Right cardiac atrium (tissue), 5 donors: Measurements from ENCODE around the gene ZNF311. TPM values are rescaled to one million over a fixed set of nuclear protein-coding genes. Genes with fewer than 3 reads are reported as not detected.
"Not testable (repeated sequence)": the region's sequence is repeated elsewhere in the genome, so short reads cannot be mapped to it uniquely, and the experiment has no call there.

ENCODE experiments used
- ATAC-seq, 2 donors: fragments of 200-7000 bp; cut with Tn5 transposase; one replicate each; pipeline versions ENCODE4 v1.8.0 to v1.9.1; 2020; ENCODE audit warnings: moderate library complexity in 2 of 2, mild to moderate bottlenecking in 1 of 2
- DNase-seq, 3 donors: peaks; one replicate each; pipeline ENCODE4 v3.0.0-alpha.2; 2020
- H3K27ac ChIP-seq: one replicate; pipeline ENCODE4 v1.5.1; 2013; ENCODE audit warnings: mild to moderate bottlenecking, low read length, control low read depth, moderate library complexity
- H3K27me3 ChIP-seq: one replicate; pipeline ENCODE4 v1.6.1; 2013; ENCODE audit not compliant: control insufficient read depth, insufficient read depth
- H3K4me1 ChIP-seq: one replicate; pipeline ENCODE4 v1.6.1; 2013; ENCODE audit warnings: low read length; ENCODE audit not compliant: control insufficient read depth, insufficient read depth
- H3K4me3 ChIP-seq: one replicate; pipeline ENCODE4 v1.5.1; 2013; ENCODE audit warnings: low read length, control low read depth
- H3K9me3 ChIP-seq: one replicate; pipeline ENCODE4 v1.6.1; 2013; ENCODE audit warnings: low read length; ENCODE audit not compliant: control insufficient read depth
- WGBS: extraction: QIAGEN DNeasy Blood & Tissue Kit; methylation state at CpG from one replicate; pipeline ENCODE4 v1.1.7; 2013; 5-methylcytosine and 5-hydroxymethylcytosine counted together
- intact Hi-C, 4 donors: fragments of 100-400 bp; cut with DNase I; formaldehyde crosslinking; loops; one replicate each; pipeline versions ENCODE4 v1.11.0 to v1.14.0; 2022 to 2023
- polyA plus RNA-seq: library from polyadenylated mRNA; stranded (reverse); fragments of 200-250 nt; gene quantifications from one replicate; pipeline ENCODE4 v1.2.3, GENCODE V29; 2013
- total RNA-seq, 4 donors: library from RNA; stranded (reverse); fragmentation: NEBNext Ultra II Directional; extraction: Animal tissue kit (Norgen Biotek cat#: 25700); gene quantifications; one replicate each; pipeline ENCODE4 v1.2.1, GENCODE V29; 2021
- donor health status: healthy with polysubstance abuse.
- donor health status: DM: no; HTN: yes; CAD: no.
- donor health status: DM: no; HTN: no; CAD: no.
- donor health status: DM: no; HTN: yes; CAD: no; lungs with severe emphysema.
- donor health status: DM: yes; HTN: yes; CAD: no.

ZNF311 gene
- total and polyA plus RNA-seq, 5 donors: 0.36 to 0.63 (median 0.56) TPM

- intact Hi-C loops: no loop called here
- Histone ChIP-seq H3K27me3 (no peaks in the 10 kb centered on the region), H3K27ac (no peak overlapping the region), H3K4me3 (no peak overlapping the region), H3K9me3 (no peaks in the 10 kb centered on the region), H3K4me1 (peaks cover 2% of the 10 kb centered on the region)
- no peak for DNase-seq
- 86% methylated on average over 3 of the region's 3 CpGs for WGBS
- ATAC-seq: no peak
These were observed 28.4 kb downstream of the ZNF311 start for GRCh38 chr6:28976677-28977076.

- intact Hi-C loops: no loop called here
- WGBS: 79% methylated on average over 1 of the region's 1 CpG
- no peaks in the 10 kb centered on the region for H3K4me1 ChIP-seq
- no peaks in the 10 kb centered on the region for H3K27me3 ChIP-seq
- H3K4me3 ChIP-seq: no peak overlapping the region
- H3K9me3 ChIP-seq: no peaks in the 10 kb centered on the region
- ATAC-seq (no peak), DNase-seq (no peak)
- H3K27ac ChIP-seq: no peak overlapping the region
These were observed 30.6 kb downstream of the ZNF311 start for GRCh38 chr6:28974505-28974904.

GRCh38 chr6:28970056-28970455, 35.1 kb downstream of the ZNF311 start:
- H3K27me3 ChIP-seq, H3K27ac ChIP-seq, H3K9me3 ChIP-seq, intact Hi-C loops, ATAC-seq, H3K4me3 ChIP-seq, H3K4me1 ChIP-seq: not testable (repeated sequence)
- DNase-seq: peak in 1 of 3 donors; percentile 54
- WGBS: 90% methylated on average over 21 of the region's 21 CpGs

- Histone ChIP-seq H3K27ac (no peak overlapping the region), H3K9me3 (no peaks in the 10 kb centered on the region), H3K4me3 (no peak overlapping the region), H3K27me3 (no peaks in the 10 kb centered on the region), H3K4me1 (no peaks in the 10 kb centered on the region)
- 73% methylated on average over 15 of the region's 15 CpGs for WGBS
- DNase-seq (no peak), ATAC-seq (no peak)
- intact Hi-C loops: no loop called here
These were observed 36.0 kb downstream of the ZNF311 start for GRCh38 chr6:28969129-28969528.

- intact Hi-C loops: no loop called here
- H3K27me3 ChIP-seq: no peaks in the 10 kb centered on the region
- no peak for DNase-seq
- whole genome bisulfite sequencing: 82% methylated on average over 4 of the region's 4 CpGs
- H3K4me3 ChIP-seq: no peak overlapping the region
- no peaks in the 10 kb centered on the region for H3K4me1 ChIP-seq
- no peak for ATAC-seq
- H3K9me3 ChIP-seq: no peaks in the 10 kb centered on the region
- H3K27ac ChIP-seq: no peak overlapping the region
These were observed 36.6 kb downstream of the ZNF311 start for GRCh38 chr6:28968476-28968875.

GRCh38 chr6:28965706-28966105, 39.4 kb downstream of the ZNF311 start:
- no peaks in the 10 kb centered on the region for H3K9me3 ChIP-seq

GRCh38 chr6:28960846-28961500, 44.1 kb downstream of the ZNF311 start:
- WGBS: 89% methylated on average over 4 of the region's 4 CpGs
- H3K27ac ChIP-seq: no peak overlapping the region
- H3K4me1 ChIP-seq: no peaks in the 10 kb centered on the region
- H3K4me3 ChIP-seq: no peak overlapping the region
- intact Hi-C loops: no loop called here
- no peaks in the 10 kb centered on the region for H3K9me3 ChIP-seq
- no peaks in the 10 kb centered on the region for H3K27me3 ChIP-seq
- ATAC-seq (no peak), DNase-seq (no peak)

More at GRCh38 chr6:28965706-28966105, 39.4 kb downstream of the ZNF311 start:
- Histone ChIP-seq H3K27ac (no peak overlapping the region), H3K27me3 (no peaks in the 10 kb centered on the region), H3K4me3 (no peak overlapping the region), H3K4me1 (no peaks in the 10 kb centered on the region)
- ATAC-seq (no peak), DNase-seq (no peak)
- intact Hi-C loops: no loop called here
- WGBS: 88% methylated on average over 2 of the region's 2 CpGs

- WGBS: 87% methylated on average over 13 of the region's 13 CpGs
- H3K9me3 ChIP-seq, H3K27ac ChIP-seq, H3K4me1 ChIP-seq, DNase-seq, H3K4me3 ChIP-seq, H3K27me3 ChIP-seq, intact Hi-C loops, ATAC-seq: not testable (repeated sequence)
These were observed 46.4 kb downstream of the ZNF311 start for GRCh38 chr6:28958561-28959243.

- H3K9me3 ChIP-seq, DNase-seq, H3K4me3 ChIP-seq, ATAC-seq, intact Hi-C loops, H3K27ac ChIP-seq, H3K4me1 ChIP-seq, H3K27me3 ChIP-seq: not testable (repeated sequence)
- WGBS: 95% methylated on average over 24 of the region's 24 CpGs
These were observed 47.3 kb downstream of the ZNF311 start for GRCh38 chr6:28957795-28958314.

- Histone ChIP-seq H3K9me3 (no peaks in the 10 kb centered on the region), H3K4me3 (no peak overlapping the region), H3K27ac (no peak overlapping the region), H3K4me1 (no peaks in the 10 kb centered on the region), H3K27me3 (no peaks in the 10 kb centered on the region)
- DNase-seq (no peak), ATAC-seq (no peak)
- intact Hi-C loops: no loop called here
- WGBS: 85% methylated on average over 3 of the region's 3 CpGs
These were observed 48.8 kb downstream of the ZNF311 start for GRCh38 chr6:28956331-28956730.

GRCh38 chr6:28953585-28954258, 51.4 kb downstream of the ZNF311 start:
- WGBS: 3% methylated on average over 22 of the region's 22 CpGs
- no peaks in the 10 kb centered on the region for H3K9me3 ChIP-seq
- intact Hi-C loops: no loop called here
- H3K27ac ChIP-seq: no peak overlapping the region
- ATAC-seq (no peak), DNase-seq (no peak)
- peak overlapping the region; percentile 74 for H3K4me3 ChIP-seq
- no peaks in the 10 kb centered on the region for H3K27me3 ChIP-seq
- no peaks in the 10 kb centered on the region for H3K4me1 ChIP-seq
